ENCODE measurements around the gene SEZ6L. TPM values are rescaled to one million over a fixed set of nuclear protein-coding genes. Genes with fewer than 3 reads are reported as not detected.

Gene SEZ6L
- total and polyA plus RNA-seq, 10 of the 15 experiments (the other 5 are each of a cell fraction or from before 2014, with no cell fraction given), result not detected

DNA sequence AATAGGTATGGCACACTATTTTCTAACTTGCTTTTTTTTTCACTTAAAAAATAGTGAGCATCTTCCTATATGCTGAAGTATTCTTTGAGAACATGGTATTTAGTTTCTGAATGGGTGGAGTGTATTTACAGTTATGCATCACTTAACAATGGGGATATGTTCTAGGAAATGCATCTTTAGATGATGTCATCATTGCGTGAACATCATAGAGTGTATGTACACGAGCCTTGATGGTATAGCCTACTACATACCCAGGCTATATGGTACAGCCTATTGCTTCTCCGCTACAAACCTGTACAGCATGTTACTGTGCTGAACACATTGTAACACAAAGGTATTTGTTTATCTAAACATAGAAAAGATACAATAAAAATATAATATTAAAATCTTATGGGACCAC, 135.5 kb downstream of the SEZ6L start:
- WGBS (ENCODE audit: insufficient coverage, insufficient replicate concordance, low lambda C conversion rate, missing lambda C conversion rate), result 19% methylated on average over 3 of the region's 3 CpGs
- SMC1A ChIA-PET (ENCODE audit: uncharacterized antibody, unreplicated experiment), result no interaction called here
- RAD21 ChIA-PET (ENCODE audit: unreplicated experiment), result no interaction called here
- Histone ChIP-seq H2AFZ (ENCODE audit: control insufficient read depth, low read depth, low read length) (no peak overlapping the region), H3K27me3 (replicated peaks in 1 of 2; ENCODE audit: control insufficient read depth in 2 of 2, insufficient read depth in 2 of 2, low read length in 1 of 2) (no peaks in the 10 kb centered on the region), H3K4me3 (no peak overlapping the region), H4K20me1 (ENCODE audit: control insufficient read depth, insufficient read depth) (no peaks in the 10 kb centered on the region), H3K79me2 (ENCODE audit: control insufficient read depth, insufficient read depth, low read length) (no peaks in the 10 kb centered on the region), H3K27ac (ENCODE audit: control insufficient read depth, insufficient read depth) (no peak overlapping the region), H3K36me3 (ENCODE audit: control insufficient read depth in 2 of 2, insufficient read depth in 2 of 2, low read length in 1 of 2) (no peaks in the 10 kb centered on the region), H3K9ac (ENCODE audit: control insufficient read depth, insufficient read depth, low read length) (no peak overlapping the region), H3K4me2 (ENCODE audit: control insufficient read depth, insufficient read depth) (no peak overlapping the region), H3K4me1 (ENCODE audit: control insufficient read depth, insufficient read depth, low read length) (no peaks in the 10 kb centered on the region), H3K9me3 (replicated peaks; ENCODE audit: control insufficient read depth, insufficient read depth, low read length) (no peaks in the 10 kb centered on the region)
- intact Hi-C loops (cut with micrococcal nuclease; ENCODE audit: unreplicated experiment), result no loop called here
- FAIRE-seq (no peak), ATAC-seq (no peak), DNase-seq (ENCODE audit: low read depth, low spot score) (no peak)
- BruUV-seq (replicated peaks), result no TSS peak
- CTCF ChIA-PET, result no interaction called here
- POLR2A ChIA-PET, result no interaction called here
- in situ Hi-C loops (cut with MboI), result no loop called here
- TF ChIP-seq STAT1 (conservative IDR thresholded peaks at IDR 0.05), result no peak
- no peak for TF ChIP-seq HDGF (IDR thresholded peaks at IDR 0.05)
- no peak for TF ChIP-seq SPI1 (IDR thresholded peaks at IDR 0.05; ENCODE audit: borderline replicate concordance, insufficient read depth, low read depth, low read length)
- TF ChIP-seq BMI1 (IDR thresholded peaks at IDR 0.05; ENCODE audit: borderline replicate concordance), result no peak
- TF ChIP-seq, protein P1, sequence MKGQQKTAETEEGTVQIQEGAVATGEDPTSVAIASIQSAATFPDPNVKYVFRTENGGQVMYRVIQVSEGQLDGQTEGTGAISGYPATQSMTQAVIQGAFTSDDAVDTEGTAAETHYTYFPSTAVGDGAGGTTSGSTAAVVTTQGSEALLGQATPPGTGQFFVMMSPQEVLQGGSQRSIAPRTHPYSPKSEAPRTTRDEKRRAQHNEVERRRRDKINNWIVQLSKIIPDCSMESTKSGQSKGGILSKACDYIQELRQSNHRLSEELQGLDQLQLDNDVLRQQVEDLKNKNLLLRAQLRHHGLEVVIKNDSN (IDR thresholded peaks at IDR 0.05; ENCODE audit: borderline replicate concordance, extremely low read length, insufficient read depth, low read depth, low read length), result no peak
- TF ChIP-seq FOXK2 (IDR thresholded peaks at IDR 0.05), result no peak
- TF ChIP-seq CEBPB (IDR thresholded peaks at IDR 0.05; ENCODE audit: borderline replicate concordance in 1 of 2, low read depth in 2 of 2, low read length in 2 of 2), result no peak
- TF ChIP-seq E4F1 (IDR thresholded peaks at IDR 0.05; ENCODE audit: borderline replicate concordance, partially characterized antibody), result no peak
- TF ChIP-seq POLR2AphosphoS5 (IDR thresholded peaks at IDR 0.05; ENCODE audit: low read length), result no peak
- no peak for TF ChIP-seq SREBF2 (IDR thresholded peaks at IDR 0.05; ENCODE audit: low read length)
- TF ChIP-seq BCL3 (IDR thresholded peaks at IDR 0.05; ENCODE audit: borderline replicate concordance, insufficient read depth, low read depth, low read length, poor library complexity, severe bottlenecking), result no peak
- TF ChIP-seq BCLAF1 (IDR thresholded peaks at IDR 0.05), result no peak
- TF ChIP-seq POLR2A (IDR thresholded peaks at IDR 0.05; ENCODE audit: low read depth, low read length), result no peak
- TF ChIP-seq HDAC6 (IDR thresholded peaks at IDR 0.05; ENCODE audit: unreplicated experiment), result no peak
- no peak for TF ChIP-seq CBX3 (IDR thresholded peaks at IDR 0.05; ENCODE audit: borderline replicate concordance, low read depth)
- no peak for TF ChIP-seq SUPT20H (IDR thresholded peaks at IDR 0.05; ENCODE audit: borderline replicate concordance, control insufficient read depth, low read depth, low read length)
